22Rv1 (cell line): ENCODE results near the gene TMEM106B.

Source experiments
- CTCF ChIP-seq: fragments of 450-650 bp; IDR thresholded peaks from 2 replicates; pipeline ENCODE4 v1.5.1; 2017; ENCODE audit warnings: mild to moderate bottlenecking
- ZFX ChIP-seq: fragments of 450-650 bp; IDR thresholded peaks from 2 replicates; pipeline ENCODE4 v1.6.1; 2017; ENCODE audit warnings: antibody characterized with exemption, borderline replicate concordance

GRCh38 chr7:12211054-12211710, at the start of gene TMEM106B:
- peak; percentile 60 for TF ChIP-seq CTCF
- no peak for TF ChIP-seq ZFX
